Embryonic facial prominence (tissue), 1 donor: ENCODE results near the gene GRM8.

Source experiments
- DNase-seq: peaks from one replicate; pipeline ENCODE4 v3.0.0-alpha.2; 2016; ENCODE audit errors: extremely low spot score

GRM8 gene

DNA sequence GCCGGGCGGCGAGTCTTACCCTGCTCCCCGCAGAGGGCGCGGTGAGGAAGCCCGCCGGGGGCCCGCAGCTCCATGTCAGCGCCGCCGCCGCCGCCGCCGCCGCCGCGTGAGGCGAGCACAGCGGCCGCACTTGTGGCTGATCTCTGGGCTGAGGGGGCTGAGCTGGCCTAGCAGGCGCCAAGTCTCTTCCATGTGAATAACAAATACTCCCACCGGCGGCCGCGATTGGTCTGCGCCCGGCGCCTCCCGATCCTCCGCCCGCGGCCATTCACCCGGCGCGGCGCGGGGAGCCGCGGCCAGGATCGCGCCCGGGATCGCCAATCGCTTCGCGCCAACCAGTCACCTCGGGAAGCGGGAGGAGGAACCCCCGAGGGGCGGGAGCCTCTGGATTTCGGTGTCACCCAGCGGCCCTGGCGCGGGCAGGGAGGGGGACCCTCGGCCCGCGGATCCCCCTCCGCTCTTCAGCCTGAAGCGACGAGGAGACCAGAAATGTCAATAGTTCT lies at the start of gene GRM8:
Gene GRM8 (minus strand): TSS at position 164 of the 503 bp plus-strand sequence.
- no peak for DNase-seq

DNA sequence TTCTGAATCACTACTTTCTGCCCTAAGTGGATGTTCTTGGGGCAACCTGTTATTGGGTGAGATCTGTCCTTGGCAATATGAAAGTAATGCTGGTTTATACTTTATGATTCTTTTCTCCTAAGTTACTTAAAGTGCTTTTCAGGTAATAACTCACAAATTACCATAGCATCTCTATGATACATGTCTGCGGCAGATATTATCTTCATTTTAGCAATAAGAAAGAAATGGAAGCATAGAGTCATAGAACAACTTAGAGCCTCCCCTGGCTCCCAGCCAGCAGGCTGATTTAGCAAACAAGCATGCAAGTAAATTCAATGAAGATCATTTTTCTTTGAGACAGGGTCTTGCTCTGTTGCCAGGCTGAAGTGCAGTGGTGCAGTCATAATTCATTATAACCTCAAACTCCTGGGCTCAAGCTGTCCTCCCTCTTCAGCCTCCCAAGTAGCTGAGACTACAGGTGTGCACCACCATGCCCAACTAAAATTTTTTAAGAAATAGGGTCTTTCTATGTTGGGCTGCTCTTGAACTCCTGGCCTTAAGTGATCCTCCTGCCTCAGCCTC lies 38.1 kb upstream of the GRM8 start:
- DNase-seq = no peak

DNA sequence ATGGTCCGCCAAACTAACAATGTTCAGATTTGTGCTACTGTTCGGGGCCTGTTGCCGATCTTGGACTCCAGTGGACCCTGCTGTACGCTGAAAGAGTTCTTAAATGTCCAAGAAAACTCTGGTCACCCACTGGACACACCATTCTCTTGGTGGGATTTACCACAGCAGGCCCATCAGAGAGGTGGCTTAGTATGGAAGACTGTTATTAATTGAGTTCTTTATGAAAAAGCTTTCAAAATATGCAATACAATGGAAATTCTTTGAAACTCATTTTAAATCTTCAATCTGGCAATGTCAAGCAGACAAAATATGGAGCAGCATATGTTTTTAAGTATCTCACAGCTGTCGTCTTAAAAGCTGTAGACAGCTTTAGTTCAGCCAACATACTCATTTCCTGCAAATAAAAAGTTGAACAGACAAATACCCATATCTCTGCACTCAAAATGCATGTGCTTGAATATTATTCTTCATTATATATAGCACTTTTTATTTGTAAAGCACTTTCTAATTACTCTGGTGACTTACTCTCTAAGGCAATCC lies 37.4 kb upstream of the GRM8 start:
- no peak for DNase-seq

DNA sequence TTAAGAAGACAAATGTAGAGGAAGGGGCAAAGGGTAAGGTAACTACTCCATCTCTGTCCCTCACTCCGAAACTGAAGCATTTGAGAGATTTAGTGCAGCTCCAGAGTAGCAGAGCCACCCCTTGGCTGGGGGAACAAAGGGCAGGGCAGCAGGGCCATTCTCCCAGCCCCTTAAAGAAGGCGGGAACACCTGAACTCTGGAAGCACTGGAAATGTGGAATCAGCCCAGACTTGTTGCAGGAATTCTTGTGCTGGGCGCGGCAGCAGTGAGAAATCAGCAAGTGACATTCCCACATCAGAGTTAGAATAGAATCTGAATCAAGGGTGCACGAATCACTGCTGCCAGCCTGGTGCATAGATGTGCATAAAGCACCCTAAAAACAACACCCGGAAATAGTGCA lies 34.4 kb upstream of the GRM8 start:
- no peak for DNase-seq

DNA sequence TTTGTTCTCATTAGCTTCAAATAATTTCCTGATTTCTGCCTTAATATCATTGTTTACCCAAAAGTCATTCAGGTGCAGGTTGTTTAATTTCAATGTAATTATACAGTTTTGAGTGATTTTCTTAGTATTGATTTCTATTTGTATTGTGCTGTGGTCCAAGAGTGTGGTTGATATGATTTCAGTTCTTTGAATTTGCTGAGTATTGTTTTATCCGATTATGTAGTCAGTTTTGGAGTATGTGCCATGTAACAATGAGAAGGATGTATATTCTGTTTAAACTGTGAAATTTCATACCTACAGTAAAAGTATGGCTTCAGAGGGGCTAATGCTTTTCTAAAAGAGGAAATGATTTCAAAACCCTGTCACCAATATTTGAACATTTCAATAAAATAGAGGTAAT lies 17.4 kb upstream of the GRM8 start:
- DNase-seq = no peak

DNA sequence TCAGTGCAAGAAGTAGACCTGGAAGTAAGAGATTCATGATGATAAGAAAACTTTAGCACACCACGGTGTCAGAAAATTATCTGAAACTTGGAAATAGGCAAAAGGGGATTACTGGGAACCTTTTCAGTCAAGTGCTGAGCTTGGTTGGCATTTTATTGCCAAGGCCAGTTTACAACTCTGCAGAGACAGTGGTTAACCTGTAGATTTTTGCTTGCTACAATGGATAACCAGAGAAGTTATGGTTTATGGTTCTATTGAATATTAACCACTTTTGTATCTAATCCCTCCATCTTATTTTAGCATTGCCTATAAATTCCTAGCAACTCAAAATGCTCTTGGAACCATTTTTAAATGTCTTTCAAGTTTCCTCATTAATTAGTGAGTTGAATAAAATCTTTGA lies 13.3 kb upstream of the GRM8 start:
- no peak for DNase-seq

DNA sequence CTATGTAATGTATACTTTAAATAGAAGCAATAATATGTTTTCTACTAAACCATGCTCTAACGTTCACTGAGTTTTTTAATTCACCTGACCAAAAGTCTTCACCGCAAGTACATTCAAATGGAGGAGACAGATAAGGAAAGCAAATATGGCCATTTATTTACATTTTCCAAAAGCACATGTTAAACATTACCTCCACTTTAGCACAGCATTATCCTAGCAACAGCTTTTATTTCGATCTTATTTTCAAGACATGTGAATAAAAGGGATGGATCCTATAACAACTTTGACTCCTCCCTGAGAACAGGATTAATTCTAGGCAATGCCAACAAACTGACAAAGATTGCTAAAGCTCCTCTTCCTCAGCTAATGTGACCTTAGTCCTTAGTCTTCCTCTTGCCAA lies 11.5 kb upstream of the GRM8 start:
- no peak for DNase-seq

DNA sequence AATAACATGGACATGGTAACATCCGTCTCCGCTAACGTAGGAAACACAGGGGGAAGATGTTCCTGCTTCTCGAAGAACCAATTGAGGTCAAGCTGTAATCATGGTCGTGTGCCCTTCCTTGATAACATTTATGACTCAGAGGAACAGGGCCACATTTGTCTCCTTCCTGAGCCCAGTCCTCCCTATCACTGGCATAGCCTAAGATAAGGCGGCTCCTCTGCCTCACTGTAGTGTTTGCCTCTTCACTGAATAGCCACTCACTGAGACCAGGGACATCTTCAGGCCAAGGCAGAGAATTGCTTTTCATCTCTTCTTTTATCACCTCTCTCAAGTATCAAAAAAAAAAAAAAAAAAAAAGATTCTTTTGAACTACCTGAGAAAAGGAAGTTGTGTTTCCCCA lies 5.4 kb upstream of the GRM8 start:
- DNase-seq = no peak

DNA sequence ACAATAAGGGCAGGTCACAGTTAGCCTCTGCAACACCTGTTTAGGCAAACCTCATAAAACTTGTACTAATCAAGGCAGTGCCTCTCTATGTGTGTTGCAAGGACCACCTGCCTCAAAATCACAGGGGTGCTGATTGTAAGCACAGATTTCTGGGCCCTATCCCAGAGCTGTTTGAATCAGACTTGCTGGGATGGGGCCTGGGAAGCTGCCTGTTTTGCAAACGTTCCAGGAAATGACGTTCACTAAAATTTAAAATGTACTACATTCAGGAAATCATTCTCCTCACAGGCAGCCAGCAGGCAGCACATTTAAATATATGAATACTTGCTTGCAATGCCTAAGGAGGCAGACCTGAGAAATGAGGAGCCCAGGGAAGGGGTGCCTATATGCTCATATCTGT lies 4.3 kb upstream of the GRM8 start:
- no peak for DNase-seq

DNA sequence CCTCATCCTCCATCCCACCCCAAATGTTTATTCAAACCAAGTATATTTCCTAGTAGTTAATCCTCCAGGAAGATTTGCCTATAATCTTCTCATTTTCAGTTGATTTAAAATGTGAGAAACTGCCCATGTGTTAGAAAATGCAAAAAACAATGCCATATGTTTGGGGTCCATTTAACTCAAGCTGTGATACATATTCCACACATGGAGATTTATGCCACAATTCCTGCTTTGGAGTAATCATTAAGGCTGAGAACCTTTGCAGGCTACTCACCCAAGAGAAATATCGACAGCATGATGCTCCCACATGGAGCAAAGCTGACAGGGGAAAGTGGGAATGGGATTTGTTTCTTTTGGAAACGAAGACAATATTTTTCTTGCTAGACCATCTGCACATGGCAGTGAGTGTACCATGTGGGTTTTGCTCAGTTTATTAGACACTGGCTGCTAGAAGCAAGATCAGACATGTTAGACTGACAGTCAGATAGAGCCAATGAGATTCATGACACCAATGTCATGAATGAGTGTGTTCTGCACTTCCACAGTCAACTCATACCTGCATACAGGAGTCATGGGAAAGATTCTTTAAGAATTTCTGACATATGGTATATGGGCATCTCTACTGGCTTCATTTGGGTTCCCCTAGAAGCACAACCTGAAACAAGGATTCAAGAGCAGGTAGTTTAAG lies 3.4 kb upstream of the GRM8 start:
- DNase-seq = no peak

DNA sequence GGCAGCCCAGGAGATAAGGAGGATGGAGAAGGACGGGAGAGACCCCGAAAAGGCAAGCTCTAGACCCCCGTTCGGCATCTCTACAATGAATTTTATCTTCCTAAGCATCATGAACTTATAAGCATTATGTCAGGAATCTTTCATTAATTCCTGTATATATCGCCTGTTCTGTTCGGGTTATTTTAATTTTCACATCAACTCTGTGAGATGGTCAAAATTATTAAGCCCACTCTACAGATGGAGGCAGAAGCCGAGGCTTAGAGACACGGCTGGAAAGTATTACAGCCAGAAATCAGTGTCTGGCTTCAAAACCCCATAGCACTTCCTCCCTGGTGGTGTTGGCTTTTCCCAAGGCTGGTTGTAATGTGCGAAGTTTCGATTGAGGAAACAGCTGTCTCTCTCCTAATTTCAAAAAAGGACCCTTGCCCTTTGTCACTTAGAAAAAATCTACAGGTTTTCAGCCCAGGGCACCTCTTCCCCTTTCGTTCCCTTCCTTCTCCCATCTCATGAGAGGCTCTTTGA lies 1.5 kb upstream of the GRM8 start:
- no peak for DNase-seq

DNA sequence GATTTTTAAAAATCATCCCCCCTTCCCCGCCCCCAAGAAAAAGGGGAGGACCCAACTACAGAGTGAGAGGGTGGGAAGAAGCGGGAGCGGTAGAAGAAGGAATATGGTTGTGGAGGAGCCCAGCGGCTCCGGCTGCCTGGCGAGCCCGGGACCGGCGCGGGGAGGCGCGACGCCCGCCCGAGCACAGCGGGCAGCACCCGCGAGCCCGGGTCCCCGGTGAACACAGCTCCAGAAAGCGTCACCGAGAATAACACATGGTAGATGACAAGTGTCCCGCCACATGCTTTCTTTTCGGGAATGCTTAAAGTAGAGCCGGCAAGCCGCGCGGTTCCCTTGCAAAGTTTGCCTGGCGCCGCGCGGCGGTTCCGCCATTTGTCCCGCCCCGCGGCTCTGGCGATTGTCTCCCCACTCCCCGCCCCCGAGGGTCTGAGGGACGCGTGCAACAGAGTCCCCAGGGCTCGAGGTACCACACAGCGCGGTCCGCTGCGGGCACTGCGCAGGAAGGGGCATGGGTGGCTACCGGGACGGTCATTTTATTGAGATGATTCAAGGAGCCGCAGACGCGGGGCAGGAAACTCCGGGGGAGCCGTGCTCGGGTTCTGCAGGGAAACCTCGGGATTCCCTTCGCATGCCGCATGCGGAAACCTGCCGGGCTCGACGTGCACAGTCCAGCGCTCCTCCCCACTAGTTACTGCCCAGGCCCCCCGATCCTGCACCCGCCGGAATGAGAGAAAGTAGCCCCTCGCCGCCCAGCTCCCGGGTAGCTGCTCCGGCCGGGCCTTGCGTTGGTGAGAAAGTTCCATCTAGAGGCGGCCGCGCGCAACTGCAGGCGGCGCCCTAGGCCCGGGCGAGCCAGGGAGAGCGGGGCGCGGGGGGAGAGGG lies 781 bp upstream of the GRM8 start:
- no peak for DNase-seq

DNA sequence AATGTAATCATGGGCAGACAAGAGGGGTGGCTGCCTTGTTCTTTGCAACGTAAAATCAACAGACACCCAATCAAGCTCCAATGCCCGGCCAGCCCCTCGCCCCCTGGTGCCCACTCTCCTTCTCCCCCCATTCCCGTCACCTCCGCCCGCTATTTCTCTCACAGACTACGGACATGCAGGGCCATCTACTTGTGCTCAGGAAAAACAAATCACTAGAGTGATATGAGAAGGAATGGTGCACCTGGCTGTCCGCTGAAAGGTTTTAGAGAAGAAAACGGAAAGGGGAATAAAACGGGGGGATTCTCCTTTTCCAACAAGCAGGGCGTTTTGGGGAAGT lies 396 bp downstream of the GRM8 start:
- no peak for DNase-seq

DNA sequence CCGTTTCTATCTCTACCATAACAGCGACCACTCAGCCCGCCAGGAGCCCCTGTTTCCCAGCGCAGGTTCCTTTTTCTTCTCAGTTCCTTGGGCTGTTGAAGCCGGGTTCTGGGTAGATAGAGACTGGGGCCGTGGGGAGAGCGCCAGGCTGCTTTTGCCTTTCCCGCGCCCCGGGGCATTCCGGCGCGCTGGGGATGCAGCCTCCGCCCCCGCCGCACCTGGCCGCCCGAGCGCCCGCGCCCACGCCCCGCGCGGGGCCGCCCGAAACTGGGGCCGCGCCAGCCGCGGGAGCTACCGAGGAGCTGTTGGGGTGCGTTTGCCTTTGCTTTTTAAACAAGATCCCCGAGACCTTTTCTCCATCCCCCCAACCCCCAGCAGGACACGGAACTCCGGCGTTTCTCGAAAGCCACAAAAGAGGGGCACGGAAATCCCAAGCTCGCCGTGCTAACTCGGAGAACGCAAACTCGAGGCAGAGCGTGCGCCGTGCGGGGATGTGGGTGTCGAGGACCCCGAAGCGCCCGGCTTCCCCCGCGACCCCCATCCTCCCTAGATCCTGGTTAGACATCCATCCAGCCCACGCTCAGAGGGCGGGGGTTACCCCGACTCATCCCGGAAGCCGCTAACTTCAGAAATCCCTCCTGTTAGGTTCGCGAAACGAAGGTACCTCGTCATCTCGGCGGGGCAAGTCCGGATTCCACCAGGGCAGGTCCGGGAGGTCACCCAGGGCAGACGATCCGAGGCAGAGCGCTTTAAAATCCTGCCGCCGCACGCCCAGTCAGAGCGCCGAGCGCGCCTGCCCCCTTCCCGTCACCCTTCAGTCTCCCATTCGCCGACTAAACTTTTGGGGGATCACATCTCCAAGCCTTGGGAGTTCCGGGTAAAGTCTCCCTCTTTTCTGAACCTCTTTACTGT lies 1.0 kb downstream of the GRM8 start:
- no peak for DNase-seq

DNA sequence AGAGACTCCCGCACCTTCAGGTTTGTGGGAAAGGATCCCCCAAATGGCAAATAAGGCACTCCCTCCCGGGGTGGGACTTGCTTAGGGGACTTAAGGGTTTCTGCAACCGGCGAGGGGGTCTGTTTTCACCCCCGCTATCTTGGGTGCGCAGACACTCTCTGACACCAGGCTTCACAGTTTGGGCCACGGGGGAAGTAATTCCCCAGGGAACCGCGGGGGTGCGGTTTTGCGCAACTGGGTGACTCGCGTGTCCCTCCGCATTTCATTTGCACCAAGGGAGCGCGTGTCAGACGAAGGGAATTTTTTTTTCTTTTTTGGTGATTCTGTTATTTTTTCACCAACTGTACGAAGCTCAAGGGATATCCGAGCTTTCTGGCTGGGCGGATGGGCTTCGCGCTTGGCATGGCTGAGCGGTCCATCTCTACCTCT lies 1.7 kb downstream of the GRM8 start:
- no peak for DNase-seq

DNA sequence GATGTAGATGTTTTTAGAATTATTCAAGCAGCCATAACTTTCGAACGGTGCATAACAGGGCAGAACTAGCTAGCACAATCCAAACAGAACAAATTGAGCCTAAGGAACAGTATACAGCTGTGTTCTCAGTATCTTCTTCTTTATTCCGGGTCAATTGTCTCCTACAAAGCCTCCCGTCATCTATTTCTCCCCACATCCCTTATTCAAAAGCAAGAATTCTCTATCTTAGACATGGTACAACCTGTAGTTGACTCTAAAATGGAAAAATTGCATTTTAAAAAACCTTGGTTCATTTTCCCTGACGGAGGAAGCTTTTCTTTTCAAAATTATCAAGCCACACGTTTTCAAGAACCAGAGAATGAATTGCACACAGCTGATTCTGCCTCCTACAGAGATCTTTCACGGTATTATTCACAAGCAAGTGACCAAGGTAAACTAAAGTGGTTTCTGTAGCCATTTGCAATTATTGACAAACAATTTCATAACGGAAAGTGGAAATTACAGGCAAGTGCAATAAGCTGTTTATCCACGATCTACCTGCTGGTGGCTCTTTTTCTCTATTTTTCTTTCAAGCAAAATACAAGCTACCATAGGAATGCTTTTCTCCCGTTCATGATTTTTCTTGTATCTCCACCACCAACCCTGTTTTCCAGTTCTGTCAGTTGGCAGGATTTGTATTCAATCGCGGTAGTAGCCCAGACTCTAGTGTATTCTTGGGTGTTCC lies 2.3 kb downstream of the GRM8 start:
- no peak for DNase-seq

DNA sequence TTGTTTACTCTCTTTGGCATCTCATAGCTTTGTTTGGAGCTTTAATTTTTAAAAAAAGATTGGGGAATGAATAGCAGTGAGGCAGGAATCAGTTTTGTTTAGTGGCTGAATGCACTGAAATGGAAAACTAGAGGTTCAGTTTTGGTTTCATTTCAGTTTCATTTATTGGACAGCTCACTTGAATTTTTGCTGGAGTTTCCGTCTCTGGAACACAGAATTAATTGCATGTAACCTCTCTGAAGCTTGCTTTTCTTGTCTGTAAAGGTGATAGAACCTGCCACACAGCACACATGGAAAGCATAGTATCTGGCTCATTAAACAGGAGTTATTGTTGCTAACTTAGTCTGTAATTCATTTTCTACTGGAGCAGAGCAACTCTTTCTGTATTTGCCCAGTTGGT lies 7.1 kb downstream of the GRM8 start:
- no peak for DNase-seq

DNA sequence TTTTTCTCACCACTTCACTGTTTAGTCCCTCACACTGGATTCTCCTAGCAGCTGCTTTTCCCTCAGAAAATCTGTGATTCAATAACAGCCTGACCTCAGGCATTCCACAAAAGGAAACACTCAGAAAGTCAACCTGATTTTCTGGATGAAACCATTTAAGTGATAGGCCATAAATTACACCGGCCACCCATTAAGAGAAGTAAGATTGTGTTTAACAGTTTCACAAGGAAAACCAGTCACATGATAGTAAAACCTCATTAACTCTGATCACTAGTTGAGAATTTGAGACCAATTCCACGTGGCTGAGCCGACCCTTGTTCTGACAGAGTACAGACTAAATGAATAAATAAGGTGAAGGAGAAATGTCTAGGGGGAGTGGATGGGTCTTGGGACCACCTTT lies 7.7 kb downstream of the GRM8 start:
- no peak for DNase-seq

DNA sequence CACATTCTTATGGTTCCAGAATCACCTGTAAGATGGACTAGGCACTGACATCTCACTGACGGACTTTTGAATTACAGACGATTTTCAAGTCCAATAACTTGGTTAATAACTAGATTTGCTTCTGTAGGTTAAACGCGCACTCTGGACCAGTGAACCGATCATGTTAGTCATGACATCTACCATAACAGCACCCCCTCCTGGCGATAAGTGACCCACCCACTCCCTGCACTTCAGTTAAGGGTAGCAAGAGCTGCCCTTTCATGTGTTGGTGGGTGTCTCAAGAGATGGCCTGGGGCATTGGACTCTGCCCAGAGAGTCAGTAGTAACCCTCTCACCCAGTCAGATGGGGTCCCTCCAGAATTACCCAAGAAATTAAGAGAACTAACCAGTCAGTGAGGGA lies 12.9 kb downstream of the GRM8 start:
- DNase-seq = no peak

DNA sequence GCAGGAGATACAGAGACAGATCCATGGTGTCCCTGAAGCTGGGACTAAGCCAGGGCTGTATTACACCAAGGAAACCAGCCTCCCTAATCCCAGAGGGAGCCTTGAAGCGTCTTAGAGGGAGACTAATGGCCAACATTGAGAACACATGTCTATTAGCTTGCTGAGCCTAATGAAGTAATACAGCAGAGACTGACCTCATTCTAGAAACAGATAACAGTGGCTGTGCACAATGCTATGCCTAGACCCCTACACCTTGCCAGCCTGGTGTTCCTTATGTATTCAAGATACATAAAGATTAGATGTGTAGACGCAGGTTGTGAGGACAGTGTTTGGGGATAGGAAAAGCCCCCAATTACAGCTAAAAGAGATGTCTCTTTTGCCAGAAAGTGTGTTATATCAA lies 19.1 kb downstream of the GRM8 start:
- DNase-seq = no peak

DNA sequence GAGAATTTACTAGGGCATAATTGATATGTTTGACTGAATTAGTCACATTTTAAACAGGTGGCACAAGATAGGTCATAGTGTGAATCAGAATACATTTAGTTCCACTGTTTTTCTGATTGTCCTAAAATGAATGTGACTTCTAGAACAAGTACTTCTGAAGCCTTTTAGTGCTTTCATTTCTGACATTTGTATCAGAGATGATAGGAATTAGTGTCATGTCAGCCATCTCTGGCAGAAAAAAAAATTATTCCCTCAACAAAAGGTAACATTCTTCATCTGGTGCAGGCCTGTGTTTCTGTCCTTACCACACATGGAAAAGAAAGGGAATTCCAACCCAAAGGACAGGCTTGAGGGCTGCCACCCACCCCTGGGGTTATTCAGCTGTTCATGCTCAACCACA lies 21.3 kb downstream of the GRM8 start:
- DNase-seq = no peak
